Endothelial cell of umbilical vein (primary cell): Measurements from ENCODE around the gene ARHGEF33. TPM values are rescaled to one million over a fixed set of nuclear protein-coding genes. Genes with fewer than 3 reads are reported as not detected.

ENCODE experiments used
- BruUV-seq: library from RNA; stranded (reverse); fragments of 400-500 nt; replicated peaks from 2 replicates; lab custom pipeline; 2021; lab: Mats Ljungman, UMichigan
- CTCF ChIA-PET: fragments of 300-600, 350-600 bp; sonication (Branson Sonifier 250); formaldehyde crosslinking; loops from one replicate; lab custom pipeline; 2021; ENCODE audit warnings: antibody characterized with exemption, inconsistent platforms; lab: Charles Lee
- POLR2A ChIA-PET: fragments of 300-600, 350-600 bp; sonication (Branson Sonifier 250); formaldehyde crosslinking; loops from one replicate; lab custom pipeline; 2021; ENCODE audit warnings: antibody characterized with exemption, inconsistent platforms; lab: Charles Lee
- DNase-seq: peaks from one replicate; pipeline ENCODE4 v3.0.0-alpha.2; 2011; ENCODE audit warnings: low read depth, low spot score
- FAIRE-seq: peaks from 2 replicates; lab custom pipeline; 2011; peaks lifted over from hg19 to GRCh38; lab: Jason Lieb, UNC
- H2AFZ ChIP-seq: 2 replicates; pipeline ENCODE4 v1.6.0; 2012; ENCODE audit warnings: low read depth, low read length, control low read depth, inconsistent platforms
- H3K27ac ChIP-seq: 2 replicates; pipeline ENCODE4 v1.5.1; 2011; ENCODE audit warnings: low read depth, mild to moderate bottlenecking, control low read depth, low read length, moderate library complexity; ENCODE audit not compliant: insufficient read depth
- H3K27me3 ChIP-seq, 2 experiments: 2 replicates each; pipeline versions ENCODE4 v1.6.0 to v1.6.1; 2011; ENCODE audit warnings: low read length in 2 of 2, mixed read lengths in 1 of 2; ENCODE audit not compliant: control insufficient read depth in 2 of 2, insufficient read depth in 2 of 2
- H3K36me3 ChIP-seq, 2 experiments: 2 replicates in 1 of 2; 3 replicates in 1 of 2; pipeline ENCODE4 v1.5.1; 2011; ENCODE audit warnings: low read length in 2 of 2, mild to moderate bottlenecking in 1 of 2, moderate library complexity in 1 of 2; ENCODE audit not compliant: control insufficient read depth in 2 of 2, insufficient read depth in 2 of 2; ENCODE audit errors: extremely low read depth in 1 of 2
- H3K4me1 ChIP-seq: 3 replicates; pipeline ENCODE4 v1.5.1; 2011; ENCODE audit warnings: mild to moderate bottlenecking, low read length; ENCODE audit not compliant: control insufficient read depth, insufficient read depth; ENCODE audit errors: extremely low read depth
- H3K4me2 ChIP-seq: 2 replicates; pipeline ENCODE4 v1.6.1; 2011; ENCODE audit warnings: low read length, control low read depth, mixed read lengths; ENCODE audit not compliant: insufficient read depth
- H3K4me3 ChIP-seq, 3 experiments: fragments of 200-600 bp in 1 of 3; sonication (generic), shearing (Covaris generic) in 1 of 3; replicated peaks in 1 of 3; 2 replicates each; pipeline ENCODE4 v1.5.1; 2011 to 2016; ENCODE audit warnings: control low read depth in 3 of 3, low read length in 3 of 3, mild to moderate bottlenecking in 2 of 3, inconsistent platforms in 1 of 3, low read depth in 1 of 3, moderate library complexity in 1 of 3; ENCODE audit not compliant: insufficient read depth in 1 of 3
- H3K79me2 ChIP-seq: 2 replicates; pipeline ENCODE4 v1.6.0; 2012; ENCODE audit warnings: low read length, inconsistent platforms; ENCODE audit not compliant: control insufficient read depth, insufficient read depth
- H3K9ac ChIP-seq: replicated peaks from 2 replicates; pipeline ENCODE3; 2011; ENCODE audit warnings: low read length, control low read depth; ENCODE audit not compliant: insufficient read depth; ENCODE audit errors: extremely low read depth
- H3K9me1 ChIP-seq: replicated peaks from 3 replicates; pipeline ENCODE4 v1.6.0; 2011; ENCODE audit warnings: mild to moderate bottlenecking, low read length; ENCODE audit not compliant: control insufficient read depth, insufficient read depth; ENCODE audit errors: extremely low read depth
- H3K9me3 ChIP-seq: replicated peaks from 2 replicates; pipeline ENCODE4 v1.5.1; 2012; ENCODE audit warnings: low read length, inconsistent platforms; ENCODE audit not compliant: control insufficient read depth, insufficient read depth
- H4K20me1 ChIP-seq: replicated peaks from 2 replicates; pipeline ENCODE3; 2011; ENCODE audit warnings: mild to moderate bottlenecking, low read length; ENCODE audit not compliant: control insufficient read depth, insufficient read depth; ENCODE audit errors: extremely low read depth
- EZH2 ChIP-seq: IDR thresholded peaks from 2 replicates; pipeline ENCODE4 v1.6.1; 2012; ENCODE audit warnings: borderline replicate concordance, low read depth, mild to moderate bottlenecking, moderate library complexity, low read length, inconsistent platforms; ENCODE audit not compliant: severe bottlenecking
- FOS ChIP-seq: IDR thresholded peaks from 2 replicates; pipeline ENCODE4 v1.6.1; 2011; ENCODE audit warnings: mild to moderate bottlenecking, low read length, moderate library complexity, borderline replicate concordance; ENCODE audit not compliant: insufficient read depth
- GATA2 ChIP-seq: IDR thresholded peaks from 2 replicates; pipeline ENCODE4 v1.7.0; 2011; ENCODE audit warnings: low read depth, mild to moderate bottlenecking, moderate library complexity, mixed read lengths, low read length; ENCODE audit not compliant: insufficient read length, insufficient read depth
- JUN ChIP-seq: IDR thresholded peaks from 2 replicates; pipeline ENCODE4 v1.6.1; 2011; ENCODE audit warnings: borderline replicate concordance, low read depth; ENCODE audit not compliant: insufficient read length, insufficient read depth
- MYC ChIP-seq: IDR thresholded peaks from one replicate; pipeline ENCODE4 v1.6.1; 2011; ENCODE audit warnings: mild to moderate bottlenecking, low read depth, low read length
- POLR2A ChIP-seq: IDR thresholded peaks from 2 replicates; pipeline ENCODE4 v1.6.1; 2012; ENCODE audit warnings: low read depth, mild to moderate bottlenecking, control low read depth, low read length
- POLR2AphosphoS5 ChIP-seq: IDR thresholded peaks from 2 replicates; pipeline ENCODE4 v1.6.1; 2012; ENCODE audit warnings: low read depth, mild to moderate bottlenecking, control low read depth, low read length, moderate library complexity; ENCODE audit not compliant: insufficient read depth
- dilution Hi-C: fragments of 300-500 bp; cut with MboI; formaldehyde crosslinking; loops from one replicate; pipeline ENCODE4 v1.15.0; 2019; ENCODE audit warnings: low sequenced_read_pairs; ENCODE audit not compliant: extremely low pct_ligation_motif_present
- intact Hi-C: fragments of 100-400 bp; cut with micrococcal nuclease; formaldehyde crosslinking; loops from one replicate; pipeline ENCODE4 v1.10.0; 2022
- polyA plus RNA-seq, 4 experiments: library from polyadenylated mRNA; depleted of rRNA in 3 of 4; stranded (reverse) in 3 of 4; unstranded in 1 of 4; fragments of >200 nt; gene quantifications; 2 replicates each; pipeline versions ENCODE4 v1.2.1 to v1.2.3, GENCODE V29; 2011 to 2012; ENCODE audit warnings: missing spikeins in 1 of 4
- total RNA-seq: library from RNA; stranded (reverse); gene quantifications from 2 replicates; pipeline ENCODE4 v1.2.3, GENCODE V29; 2021
- TF ChIP-seq, protein P1 (sequence below): IDR thresholded peaks from 2 replicates; pipeline ENCODE4 v1.6.1; 2011; ENCODE audit not compliant: insufficient read depth, insufficient read length
- TF ChIP-seq, protein P2 (sequence below), 2 donors: IDR thresholded peaks; 1 replicate in 1 of 2; 2 replicates in 1 of 2; pipeline ENCODE4 v1.5.1; 2011; ENCODE audit warnings: low read length in 2 of 2, mild to moderate bottlenecking in 2 of 2, moderate library complexity in 2 of 2, control low read depth in 1 of 2, inconsistent platforms in 1 of 2, low read depth in 1 of 2; ENCODE audit not compliant: insufficient read depth in 1 of 2; ENCODE audit errors: extremely low read depth in 1 of 2

The ARHGEF33 gene
- total and polyA plus RNA-seq, 2 donors (not counting 3 experiments of a cell fraction or from before 2014, with no cell fraction given): 0.15 to 0.18 TPM

GRCh38 chr2:38943784-38944183, 54.1 kb downstream of the ARHGEF33 start:
- Histone ChIP-seq H3K9me1 (no peaks in the 10 kb centered on the region), H3K4me1 (peaks cover 6% of the 10 kb centered on the region), H3K27ac (no peak overlapping the region), H4K20me1 (no peaks in the 10 kb centered on the region), H3K4me3 (no peak overlapping the region), H3K4me2 (no peak overlapping the region), H3K27me3 (peaks cover 0 to 1% of the 10 kb centered on the region in 2 experiments), H2AFZ (no peak overlapping the region), H3K9me3 (no peaks in the 10 kb centered on the region), H3K79me2 (no peaks in the 10 kb centered on the region), H3K36me3 (no peaks in the 10 kb centered on the region), H3K9ac (no peak overlapping the region)
- BruUV-seq: no TSS peak
- ChIA-PET CTCF (no interaction called here), POLR2A (no interaction called here)
- no peak for DNase-seq
- dilution Hi-C loops (no loop called here), intact Hi-C loops (no loop called here)
- no peak for FAIRE-seq
- TF ChIP-seq, protein P1, sequence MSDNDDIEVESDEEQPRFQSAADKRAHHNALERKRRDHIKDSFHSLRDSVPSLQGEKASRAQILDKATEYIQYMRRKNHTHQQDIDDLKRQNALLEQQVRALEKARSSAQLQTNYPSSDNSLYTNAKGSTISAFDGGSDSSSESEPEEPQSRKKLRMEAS: no peak
- TF ChIP-seq, protein P2, sequence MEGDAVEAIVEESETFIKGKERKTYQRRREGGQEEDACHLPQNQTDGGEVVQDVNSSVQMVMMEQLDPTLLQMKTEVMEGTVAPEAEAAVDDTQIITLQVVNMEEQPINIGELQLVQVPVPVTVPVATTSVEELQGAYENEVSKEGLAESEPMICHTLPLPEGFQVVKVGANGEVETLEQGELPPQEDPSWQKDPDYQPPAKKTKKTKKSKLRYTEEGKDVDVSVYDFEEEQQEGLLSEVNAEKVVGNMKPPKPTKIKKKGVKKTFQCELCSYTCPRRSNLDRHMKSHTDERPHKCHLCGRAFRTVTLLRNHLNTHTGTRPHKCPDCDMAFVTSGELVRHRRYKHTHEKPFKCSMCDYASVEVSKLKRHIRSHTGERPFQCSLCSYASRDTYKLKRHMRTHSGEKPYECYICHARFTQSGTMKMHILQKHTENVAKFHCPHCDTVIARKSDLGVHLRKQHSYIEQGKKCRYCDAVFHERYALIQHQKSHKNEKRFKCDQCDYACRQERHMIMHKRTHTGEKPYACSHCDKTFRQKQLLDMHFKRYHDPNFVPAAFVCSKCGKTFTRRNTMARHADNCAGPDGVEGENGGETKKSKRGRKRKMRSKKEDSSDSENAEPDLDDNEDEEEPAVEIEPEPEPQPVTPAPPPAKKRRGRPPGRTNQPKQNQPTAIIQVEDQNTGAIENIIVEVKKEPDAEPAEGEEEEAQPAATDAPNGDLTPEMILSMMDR (IDR thresholded peaks at IDR 0.05; ENCODE audit: extremely low read depth in 1 of 2, insufficient read depth in 1 of 2, low read depth in 1 of 2, low read length in 2 of 2): no peak
- no peak for TF ChIP-seq POLR2AphosphoS5

- no peak for DNase-seq
- Histone ChIP-seq H3K4me3 (no peak overlapping the region), H3K36me3 (no peaks in the 10 kb centered on the region), H3K79me2 (no peaks in the 10 kb centered on the region), H4K20me1 (no peaks in the 10 kb centered on the region), H3K4me1 (peaks cover 6% of the 10 kb centered on the region), H3K27ac (no peak overlapping the region), H3K9me1 (no peaks in the 10 kb centered on the region), H2AFZ (no peak overlapping the region), H3K9me3 (no peaks in the 10 kb centered on the region), H3K27me3 (peaks cover 0 to 1% of the 10 kb centered on the region in 2 experiments), H3K4me2 (no peak overlapping the region), H3K9ac (no peak overlapping the region)
- BruUV-seq: no TSS peak
- ChIA-PET POLR2A (no interaction called here), CTCF (interaction anchor here (5.7 kb wide), 1 partner anchor 284 kb away, joined by 449 read pairs; no protein-coding TSS in a partner anchor)
- TF ChIP-seq, protein P2 (IDR thresholded peaks at IDR 0.05; ENCODE audit: extremely low read depth in 1 of 2, insufficient read depth in 1 of 2, low read depth in 1 of 2, low read length in 2 of 2): no peak
- TF ChIP-seq GATA2 (no peak), POLR2A (no peak), POLR2AphosphoS5 (no peak), JUN (no peak), MYC (no peak), FOS (no peak), EZH2 (no peak)
- TF ChIP-seq, protein P1: no peak
- FAIRE-seq: no peak
- dilution Hi-C loops: no loop called here
- intact Hi-C loops: no loop called here
Measured at GRCh38 chr2:38945372-38945771, 55.7 kb downstream of the ARHGEF33 start.
